ENCODE data around the gene MAD1L1.
"Not testable (repeated sequence)": the region's sequence is repeated elsewhere in the genome, so short reads cannot be mapped to it uniquely, and the experiment has no call there.

The MAD1L1 gene

GRCh38 chr7:2041496-2042367 lies 191.0 kb downstream of the MAD1L1 start:
- DNase-seq, result no peak

GRCh38 chr7:2040893-2041270 lies 191.9 kb downstream of the MAD1L1 start:
- DNase-seq, result peak in 2 of 3 experiments; percentile 36 to 38

- DNase-seq, result no peak
Measured at GRCh38 chr7:2040201-2040892, 192.4 kb downstream of the MAD1L1 start.

GRCh38 chr7:2038931-2039728 lies 193.6 kb downstream of the MAD1L1 start:
- DNase-seq, result no peak

GRCh38 chr7:2037808-2038522 lies 194.8 kb downstream of the MAD1L1 start:
- no peak for DNase-seq

- DNase-seq, result no peak
Measured at GRCh38 chr7:2037301-2037807, 195.4 kb downstream of the MAD1L1 start.

GRCh38 chr7:2036786-2037185 lies 196.0 kb downstream of the MAD1L1 start:
- no peak for DNase-seq

- not testable (repeated sequence) for DNase-seq
Measured at GRCh38 chr7:2036201-2036600, 196.5 kb downstream of the MAD1L1 start.

- no peak for DNase-seq
Measured at GRCh38 chr7:2034291-2035201, 198.2 kb downstream of the MAD1L1 start.

GRCh38 chr7:2033586-2034135 lies 199.1 kb downstream of the MAD1L1 start:
- no peak for DNase-seq

GRCh38 chr7:2032876-2033407 lies 199.8 kb downstream of the MAD1L1 start:
- no peak for DNase-seq

- DNase-seq, result no peak
Measured at GRCh38 chr7:2032030-2032875, 200.5 kb downstream of the MAD1L1 start.

- DNase-seq, result no peak
Measured at GRCh38 chr7:2031451-2031845, 201.3 kb downstream of the MAD1L1 start.

- no peak for DNase-seq
Measured at GRCh38 chr7:2030475-2031450, 202.0 kb downstream of the MAD1L1 start.

GRCh38 chr7:2029936-2030335 lies 202.8 kb downstream of the MAD1L1 start:
- no peak for DNase-seq

- no peak for DNase-seq
Measured at GRCh38 chr7:2029211-2029905, 203.4 kb downstream of the MAD1L1 start.

- no peak for DNase-seq
Measured at GRCh38 chr7:2028733-2029132, 204.0 kb downstream of the MAD1L1 start.

- no peak for DNase-seq
Measured at GRCh38 chr7:2025188-2025587, 207.6 kb downstream of the MAD1L1 start.

Measured in NCI-H1417 (cell line).